Suprapubic skin (tissue), 4 donors: ENCODE results near the gene DLG1. TPM values are rescaled to one million over a fixed set of nuclear protein-coding genes. Genes with fewer than 3 reads are reported as not detected.

Experiments used
- DNase-seq, 2 donors: peaks; one replicate each; pipeline ENCODE4 v3.0.0-alpha.2; 2019; ENCODE audit warnings: low spot score in 2 of 2
- H3K27ac ChIP-seq: fragments of 200-600 bp; sonication (generic); one replicate; pipeline ENCODE4 v1.5.1; 2019
- H3K27me3 ChIP-seq: fragments of 200-600 bp; sonication (generic); one replicate; pipeline ENCODE4 v1.5.1; 2019
- H3K36me3 ChIP-seq: fragments of 200-600 bp; sonication (generic); one replicate; pipeline ENCODE4 v1.5.1; 2019
- H3K4me1 ChIP-seq: fragments of 200-600 bp; sonication (generic); one replicate; pipeline ENCODE4 v1.5.1; 2019
- H3K4me3 ChIP-seq: fragments of 200-600 bp; sonication (generic); one replicate; pipeline ENCODE4 v1.5.1; 2019; ENCODE audit warnings: mild to moderate bottlenecking
- H3K9me3 ChIP-seq: fragments of 200-600 bp; sonication (generic); one replicate; pipeline ENCODE4 v1.5.1; 2019
- CTCF ChIP-seq, 2 donors: fragments of 200-600 bp in 1 of 2; fragments of 450-650 bp in 1 of 2; sonication (generic) in 1 of 2; IDR thresholded peaks; one replicate each; pipeline ENCODE4 v1.5.1; 2016 to 2019; ENCODE audit warnings: antibody characterized with exemption in 2 of 2, mild to moderate bottlenecking in 1 of 2, moderate library complexity in 1 of 2
- EP300 ChIP-seq: sonication (generic); formaldehyde crosslinking; IDR thresholded peaks from one replicate; pipeline ENCODE4 v1.6.1; 2017; ENCODE audit warnings: antibody characterized with exemption
- POLR2A ChIP-seq, 2 donors: fragments of 450-650 bp; IDR thresholded peaks; one replicate each; pipeline ENCODE4 v1.6.1; 2017; ENCODE audit warnings: antibody characterized with exemption in 2 of 2, mild to moderate bottlenecking in 2 of 2, moderate library complexity in 2 of 2
- POLR2AphosphoS5 ChIP-seq, 3 donors: sonication (generic); formaldehyde crosslinking; IDR thresholded peaks; one replicate each; pipeline ENCODE4 v1.6.1; 2017; ENCODE audit warnings: antibody characterized with exemption in 3 of 3
- WGBS: methylation state at CpG from one replicate; pipeline ENCODE4 v1.1.5; 2018; 5-methylcytosine and 5-hydroxymethylcytosine counted together
- total RNA-seq, 4 donors: library from RNA; depleted of rRNA; stranded (reverse); fragments of >200 nt; gene quantifications; one replicate each; pipeline ENCODE4 v1.1.0, GENCODE V29; 2016

The DLG1 gene
- total RNA-seq, 4 donors from 2014 or later = 86.2 to 140 (median 103) TPM

DNA sequence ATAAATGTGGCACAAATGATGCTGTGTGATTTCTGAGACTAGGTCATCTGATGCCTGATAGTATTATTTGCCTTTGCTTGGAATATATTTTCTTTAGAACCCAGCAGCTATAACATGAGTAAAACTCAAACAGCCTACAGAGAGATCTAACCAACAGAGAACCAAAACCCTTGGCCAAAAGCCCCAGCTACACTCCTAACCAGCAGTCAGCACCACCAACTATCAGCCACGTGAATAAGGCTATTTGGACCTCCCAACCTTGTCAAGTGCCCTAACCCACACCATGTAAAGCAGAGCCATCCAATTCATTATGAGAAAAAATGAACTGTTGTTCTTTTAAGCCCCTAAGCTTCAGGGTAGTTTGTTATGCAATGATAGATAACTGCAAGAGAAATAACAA, 154.2 kb downstream of the DLG1 start:
- no peaks in the 10 kb centered on the region for H3K9me3 ChIP-seq
- 86% methylated on average over 1 of the region's 1 CpG for WGBS
- H3K36me3 ChIP-seq = peaks cover 12% of the 10 kb centered on the region

GRCh38 chr3:197139586-197139985, 158.8 kb downstream of the DLG1 start:
- H3K27me3 ChIP-seq = no peaks in the 10 kb centered on the region
- WGBS = 84% methylated on average over 1 of the region's 1 CpG

More for the DNA sequence above, 154.2 kb downstream of the DLG1 start:
- no peak for DNase-seq
- no peak for TF ChIP-seq CTCF (IDR thresholded peaks at IDR 0.05)
- no peak for TF ChIP-seq POLR2AphosphoS5 (IDR thresholded peaks at IDR 0.05)
- TF ChIP-seq POLR2A (IDR thresholded peaks at IDR 0.05) = no peak
- TF ChIP-seq EP300 = no peak
- H3K27me3 ChIP-seq = no peaks in the 10 kb centered on the region
- H3K27ac ChIP-seq = no peak overlapping the region
- no peaks in the 10 kb centered on the region for H3K4me1 ChIP-seq
- no peak overlapping the region for H3K4me3 ChIP-seq

GRCh38 chr3:197137751-197138150, 160.7 kb downstream of the DLG1 start:
- Histone ChIP-seq H3K27ac (no peak overlapping the region), H3K4me1 (no peaks in the 10 kb centered on the region), H3K27me3 (no peaks in the 10 kb centered on the region), H3K9me3 (no peaks in the 10 kb centered on the region), H3K36me3 (peaks cover 45% of the 10 kb centered on the region), H3K4me3 (no peak overlapping the region)
- WGBS = 92% methylated on average over 5 of the region's 5 CpGs
- no peak for DNase-seq
- TF ChIP-seq POLR2AphosphoS5 (IDR thresholded peaks at IDR 0.05) (no peak), EP300 (no peak), CTCF (IDR thresholded peaks at IDR 0.05) (no peak)

More at GRCh38 chr3:197139586-197139985, 158.8 kb downstream of the DLG1 start:
- H3K27ac ChIP-seq = no peak overlapping the region
- H3K4me1 ChIP-seq = no peaks in the 10 kb centered on the region
- TF ChIP-seq POLR2A (IDR thresholded peaks at IDR 0.05) = no peak
- H3K4me3 ChIP-seq = no peak overlapping the region
- DNase-seq = no peak
- H3K36me3 ChIP-seq = peaks cover 41% of the 10 kb centered on the region
- no peaks in the 10 kb centered on the region for H3K9me3 ChIP-seq

DNA sequence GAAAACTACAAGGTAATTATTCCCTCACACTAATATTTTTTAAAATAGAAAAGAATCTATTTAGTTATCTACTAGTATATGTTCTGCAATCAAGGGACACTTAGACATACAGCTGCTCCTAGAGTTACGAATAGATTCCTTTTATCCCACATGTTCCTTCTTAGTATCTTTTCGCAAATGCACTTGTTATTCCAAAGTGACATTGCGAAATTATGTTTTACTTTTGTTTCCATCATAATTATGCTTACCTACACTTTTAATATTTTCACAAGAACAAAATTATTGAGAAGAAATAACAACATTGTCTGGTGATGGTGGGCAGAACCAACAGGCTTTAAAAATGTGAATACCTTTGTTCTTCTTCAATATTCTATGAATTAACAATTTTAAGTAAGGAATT, 161.7 kb downstream of the DLG1 start:
- no peaks in the 10 kb centered on the region for H3K4me1 ChIP-seq
- no peak overlapping the region for H3K27ac ChIP-seq
- H3K36me3 ChIP-seq = peaks cover 45% of the 10 kb centered on the region
- no peak for TF ChIP-seq POLR2AphosphoS5 (IDR thresholded peaks at IDR 0.05)
- TF ChIP-seq POLR2A (IDR thresholded peaks at IDR 0.05) = no peak
- DNase-seq = no peak
- no peak overlapping the region for H3K4me3 ChIP-seq
- H3K27me3 ChIP-seq = no peaks in the 10 kb centered on the region
- WGBS = 98% methylated on average over 3 of the region's 3 CpGs
- H3K9me3 ChIP-seq = no peaks in the 10 kb centered on the region

GRCh38 chr3:197135212-197135611, 163.2 kb downstream of the DLG1 start:
- DNase-seq = no peak
- Histone ChIP-seq H3K4me1 (no peaks in the 10 kb centered on the region), H3K27ac (no peak overlapping the region), H3K9me3 (no peaks in the 10 kb centered on the region), H3K4me3 (no peak overlapping the region), H3K27me3 (no peaks in the 10 kb centered on the region), H3K36me3 (peaks cover 40% of the 10 kb centered on the region)
- 47% methylated on average over 5 of the region's 5 CpGs for WGBS
- TF ChIP-seq EP300 = no peak
- TF ChIP-seq CTCF (IDR thresholded peaks at IDR 0.05) = no peak
- TF ChIP-seq POLR2AphosphoS5 (IDR thresholded peaks at IDR 0.05) = no peak
- TF ChIP-seq POLR2A (IDR thresholded peaks at IDR 0.05) = no peak

DNA sequence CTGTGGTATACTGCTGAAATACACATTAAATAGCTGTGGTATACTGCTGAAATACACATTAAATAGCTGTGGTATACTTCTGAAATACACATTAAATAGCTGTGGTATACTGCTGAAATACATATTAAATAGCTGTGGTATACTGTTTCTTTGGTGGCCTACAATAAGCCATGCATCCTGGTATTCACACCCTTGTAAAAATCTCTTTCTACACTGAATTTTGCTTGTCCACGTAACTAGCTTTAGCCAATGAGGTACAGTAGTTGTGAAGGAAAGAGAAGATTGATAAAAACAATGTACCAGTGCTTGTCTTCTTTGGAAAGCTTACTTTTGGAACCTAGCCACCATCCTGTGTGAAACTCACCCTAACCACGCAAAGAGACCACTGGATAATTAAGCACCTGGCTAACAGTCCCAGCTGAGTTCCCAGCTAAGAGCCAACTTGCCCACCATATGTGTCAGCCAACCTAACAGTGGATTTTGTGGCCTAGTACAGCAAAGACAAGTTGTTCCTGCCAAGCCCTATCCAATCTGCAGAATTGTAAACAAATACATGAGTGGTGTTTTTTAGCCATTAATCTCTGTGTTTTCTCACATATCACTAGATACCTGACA, 165.4 kb downstream of the DLG1 start:
- TF ChIP-seq POLR2AphosphoS5 (IDR thresholded peaks at IDR 0.05) (no peak), EP300 (no peak), POLR2A (IDR thresholded peaks at IDR 0.05) (no peak), CTCF (IDR thresholded peaks at IDR 0.05) (no peak)
- peaks cover 43% of the 10 kb centered on the region for H3K36me3 ChIP-seq

More for the DNA sequence above, 165.4 kb downstream of the DLG1 start:
- no peaks in the 10 kb centered on the region for H3K27me3 ChIP-seq
- no peaks in the 10 kb centered on the region for H3K9me3 ChIP-seq
- no peak overlapping the region for H3K27ac ChIP-seq
- no peak for DNase-seq
- no peak overlapping the region for H3K4me3 ChIP-seq
- H3K4me1 ChIP-seq = no peaks in the 10 kb centered on the region
- WGBS = 88% methylated on average over 2 of the region's 2 CpGs
